Thoracic aorta (tissue), 2 donors: ENCODE results near the gene SH3GL3. TPM values are rescaled to one million over a fixed set of nuclear protein-coding genes. Genes with fewer than 3 reads are reported as not detected.

Source experiments
- ATAC-seq: fragments of 150-250 bp; one replicate; pipeline ENCODE4 v1.8.0; 2017; ENCODE audit warnings: low read depth; ENCODE audit not compliant: insufficient number of reproducible peaks, low FRiP score
- DNase-seq: peaks from one replicate; pipeline ENCODE4 v3.0.0-alpha.2; 2020; ENCODE audit warnings: low spot score
- H3K27ac ChIP-seq, 2 donors: fragments of 200-600 bp; sonication (generic); 1 replicate in 1 of 2; 2 replicates in 1 of 2; pipeline ENCODE4 v1.5.1; 2016; ENCODE audit warnings: mild to moderate bottlenecking in 2 of 2, moderate library complexity in 2 of 2
- H3K27me3 ChIP-seq: fragments of 200-600 bp; sonication (generic); replicated peaks from 2 replicates; pipeline ENCODE4 v1.6.0; 2016; ENCODE audit warnings: mild to moderate bottlenecking; ENCODE audit not compliant: insufficient read depth
- H3K36me3 ChIP-seq: fragments of 200-600 bp; sonication (generic); one replicate; pipeline ENCODE4 v1.5.1; 2016
- H3K4me1 ChIP-seq, 2 donors: fragments of 200-600 bp; sonication (generic); 1 replicate in 1 of 2; 2 replicates in 1 of 2; pipeline versions ENCODE4 v1.5.1 to v1.6.0; 2016; ENCODE audit warnings: low read depth in 2 of 2, mild to moderate bottlenecking in 1 of 2; ENCODE audit not compliant: control insufficient read depth in 1 of 2
- H3K4me3 ChIP-seq: fragments of 200-600 bp; sonication (generic); 2 replicates; pipeline ENCODE4 v1.5.1; 2016; ENCODE audit warnings: mild to moderate bottlenecking
- H3K9me3 ChIP-seq: fragments of 200-600 bp; sonication (generic); 2 replicates; pipeline ENCODE4 v1.5.1; 2016
- CTCF ChIP-seq: fragments of 200-600 bp; sonication (generic); IDR thresholded peaks from one replicate; pipeline ENCODE4 v1.5.1; 2019; ENCODE audit warnings: antibody characterized with exemption
- total RNA-seq, 2 donors: library from RNA; depleted of rRNA; stranded (reverse); fragments of >200 nt; gene quantifications; one replicate each; pipeline versions ENCODE4 v1.1.0 to v1.2.3, GENCODE V29; 2016

Gene SH3GL3
- total RNA-seq, 2 donors from 2014 or later = 4.9 TPM; not detected in 1

GRCh38 chr15:83571820-83572707, 124.9 kb downstream of the SH3GL3 start:
- DNase-seq = no peak
- Histone ChIP-seq H3K4me3 (no peak overlapping the region), H3K4me1 (no peaks in the 10 kb centered on the region), H3K27me3 (no peaks in the 10 kb centered on the region), H3K27ac (no peak overlapping the region), H3K36me3 (no peaks in the 10 kb centered on the region), H3K9me3 (no peaks in the 10 kb centered on the region)
- peak; percentile 63 for TF ChIP-seq CTCF
- ATAC-seq = no peak

- no peak for DNase-seq
- H3K9me3 ChIP-seq = no peaks in the 10 kb centered on the region
- H3K4me1 ChIP-seq = no peaks in the 10 kb centered on the region
- H3K27ac ChIP-seq = no peak overlapping the region
- ATAC-seq = no peak
- H3K27me3 ChIP-seq = no peaks in the 10 kb centered on the region
- H3K36me3 ChIP-seq = no peaks in the 10 kb centered on the region
- no peak overlapping the region for H3K4me3 ChIP-seq
- no peak for TF ChIP-seq CTCF
These were observed 127.2 kb downstream of the SH3GL3 start for GRCh38 chr15:83574345-83574744.

GRCh38 chr15:83578691-83579090, 131.6 kb downstream of the SH3GL3 start:
- Histone ChIP-seq H3K4me1 (no peaks in the 10 kb centered on the region), H3K9me3 (no peaks in the 10 kb centered on the region), H3K27ac (no peak overlapping the region), H3K36me3 (no peaks in the 10 kb centered on the region), H3K27me3 (no peaks in the 10 kb centered on the region), H3K4me3 (no peak overlapping the region)
- ATAC-seq (no peak), DNase-seq (no peak)
- no peak for TF ChIP-seq CTCF

GRCh38 chr15:83581381-83581780, 134.2 kb downstream of the SH3GL3 start:
- Histone ChIP-seq H3K9me3 (no peaks in the 10 kb centered on the region), H3K36me3 (no peaks in the 10 kb centered on the region), H3K4me1 (no peaks in the 10 kb centered on the region), H3K4me3 (no peak overlapping the region), H3K27me3 (no peaks in the 10 kb centered on the region), H3K27ac (no peak overlapping the region)
- TF ChIP-seq CTCF = no peak
- DNase-seq (no peak), ATAC-seq (no peak)

GRCh38 chr15:83582381-83582780, 135.2 kb downstream of the SH3GL3 start:
- H3K9me3 ChIP-seq = no peaks in the 10 kb centered on the region
- ATAC-seq (no peak), DNase-seq (no peak)
- H3K4me3 ChIP-seq = no peak overlapping the region
- no peaks in the 10 kb centered on the region for H3K27me3 ChIP-seq
- H3K36me3 ChIP-seq = no peaks in the 10 kb centered on the region
- TF ChIP-seq CTCF = no peak
- H3K4me1 ChIP-seq = no peaks in the 10 kb centered on the region
- no peak overlapping the region for H3K27ac ChIP-seq
